NCI-H2107 treated with DMSO at 0.1 percent for 48 hours (cell line): ENCODE results near the gene CYRIA.

Experiments
- DNase-seq: peaks from one replicate; lab custom pipeline; 2025; ENCODE audit not compliant: unreplicated experiment; lab: John Stamatoyannopoulos, UW

The CYRIA gene

GRCh38 chr2:16633621-16634430 lies 31.8 kb downstream of the CYRIA start:
- DNase-seq: no peak

GRCh38 chr2:16632598-16632997 lies 33.0 kb downstream of the CYRIA start:
- no peak for DNase-seq

- no peak for DNase-seq
Observed at GRCh38 chr2:16630463-16630862, 35.2 kb downstream of the CYRIA start.

GRCh38 chr2:16629770-16630169 lies 35.9 kb downstream of the CYRIA start:
- no peak for DNase-seq

- DNase-seq: no peak
Observed at GRCh38 chr2:16629044-16629443, 36.6 kb downstream of the CYRIA start.

- no peak for DNase-seq
Observed at GRCh38 chr2:16628314-16628713, 37.3 kb downstream of the CYRIA start.

GRCh38 chr2:16626997-16627605 lies 38.5 kb downstream of the CYRIA start:
- no peak for DNase-seq

- no peak for DNase-seq
Observed at GRCh38 chr2:16626497-16626896, 39.1 kb downstream of the CYRIA start.

GRCh38 chr2:16625759-16626158 lies 39.9 kb downstream of the CYRIA start:
- no peak for DNase-seq

GRCh38 chr2:16625201-16625729 lies 40.4 kb downstream of the CYRIA start:
- no peak for DNase-seq

GRCh38 chr2:16624436-16624780 lies 41.2 kb downstream of the CYRIA start:
- DNase-seq: no peak

GRCh38 chr2:16623564-16624435 lies 41.8 kb downstream of the CYRIA start:
- no peak for DNase-seq

GRCh38 chr2:16623031-16623430 lies 42.6 kb downstream of the CYRIA start:
- no peak for DNase-seq

- no peak for DNase-seq
Observed at GRCh38 chr2:16622399-16622968, 43.1 kb downstream of the CYRIA start.

GRCh38 chr2:16621316-16621715 lies 44.3 kb downstream of the CYRIA start:
- DNase-seq: no peak

- DNase-seq: no peak
Observed at GRCh38 chr2:16620590-16620989, 45.0 kb downstream of the CYRIA start.

GRCh38 chr2:16619576-16620245 lies 45.9 kb downstream of the CYRIA start:
- no peak for DNase-seq

GRCh38 chr2:16617282-16618266 lies 48.1 kb downstream of the CYRIA start:
- DNase-seq: no peak
